NCI-H2196 (cell line): Measurements from ENCODE around the gene FERMT2.
"Not testable (repeated sequence)": the region's sequence is repeated elsewhere in the genome, so short reads cannot be mapped to it uniquely, and the experiment has no call there.

ENCODE experiments used
- DNase-seq: peaks from one replicate; lab custom pipeline; 2025; ENCODE audit not compliant: unreplicated experiment; lab: John Stamatoyannopoulos, UW

The FERMT2 gene

GRCh38 chr14:52868911-52869618 is 81.8 kb downstream of the FERMT2 start:
- no peak for DNase-seq

DNA sequence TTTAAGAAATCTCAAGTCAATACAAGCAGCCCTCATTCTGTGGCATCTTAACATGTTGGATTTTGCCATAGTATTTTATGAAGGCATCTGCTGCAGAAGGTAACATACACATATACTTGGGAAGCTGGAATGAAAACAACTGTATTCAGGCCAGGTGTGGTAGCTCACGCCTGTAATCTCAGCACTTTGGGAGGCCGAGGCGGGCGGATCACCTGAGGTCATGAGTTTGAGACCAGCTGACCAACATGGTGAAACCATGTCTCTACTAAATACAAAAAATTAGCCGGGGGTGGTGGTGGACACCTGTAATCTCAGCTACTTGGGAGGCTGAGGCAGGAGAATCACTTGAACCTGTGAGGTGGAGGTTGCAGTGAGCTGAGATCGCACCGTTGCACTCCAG is 86.0 kb downstream of the FERMT2 start:
- not testable (repeated sequence) for DNase-seq

GRCh38 chr14:52863334-52863700 is 87.5 kb downstream of the FERMT2 start:
- DNase-seq, result no peak

DNA sequence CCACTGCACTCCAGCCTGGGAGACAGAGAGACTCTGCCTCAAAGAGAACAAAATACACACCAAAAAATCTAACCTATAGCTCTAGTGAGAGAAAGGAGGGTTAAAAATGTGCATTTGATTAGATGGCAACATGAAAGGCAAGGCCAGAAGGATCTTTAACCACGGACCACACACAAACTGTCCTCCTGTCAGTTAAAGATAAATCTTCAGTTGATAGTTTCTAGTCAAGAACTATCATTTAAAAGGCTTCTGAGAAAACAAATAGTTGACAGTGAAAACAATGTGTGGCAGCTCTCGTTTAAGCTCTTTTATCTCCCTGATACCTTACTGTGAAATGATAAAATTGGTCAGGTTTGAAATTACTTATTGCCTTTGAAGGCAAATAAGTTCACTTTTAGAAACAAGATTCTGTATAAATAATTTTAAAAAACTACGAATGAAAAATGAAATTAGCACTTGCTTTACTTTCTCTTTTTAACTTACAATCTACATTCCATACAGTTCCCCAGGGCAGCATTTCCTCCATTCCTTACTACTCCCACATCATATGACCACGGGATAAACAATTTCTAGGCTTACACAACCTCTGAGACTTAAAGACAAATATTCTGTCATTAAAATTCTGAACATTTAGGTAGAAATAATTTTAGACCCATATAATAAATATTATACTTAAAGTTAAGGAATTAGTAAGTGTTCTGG is 88.1 kb downstream of the FERMT2 start:
- DNase-seq, result no peak

DNA sequence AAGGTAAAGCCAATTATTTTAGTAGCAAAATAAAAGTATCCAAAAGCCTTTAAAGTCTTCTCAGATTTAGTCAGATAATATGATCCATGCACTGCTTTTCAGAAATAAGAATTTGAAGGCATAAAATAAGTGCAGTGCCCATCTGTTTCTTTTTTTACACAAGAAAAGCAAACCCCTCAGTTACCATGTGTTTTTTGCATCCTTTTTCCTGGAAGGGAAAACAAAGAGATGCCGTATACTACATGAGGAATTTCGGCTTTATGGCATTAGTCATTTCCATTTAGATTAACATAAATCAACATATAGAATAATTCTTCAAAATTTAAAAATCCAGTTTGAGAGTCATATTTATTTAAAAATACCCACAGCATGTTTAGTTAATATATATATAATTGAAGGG is 89.4 kb downstream of the FERMT2 start:
- DNase-seq, result no peak

GRCh38 chr14:52860910-52861309 is 89.9 kb downstream of the FERMT2 start:
- DNase-seq, result no peak

GRCh38 chr14:52860209-52860608 is 90.6 kb downstream of the FERMT2 start:
- DNase-seq, result no peak

- DNase-seq, result no peak
Measured at GRCh38 chr14:52856139-52856538, 94.7 kb downstream of the FERMT2 start.

DNA sequence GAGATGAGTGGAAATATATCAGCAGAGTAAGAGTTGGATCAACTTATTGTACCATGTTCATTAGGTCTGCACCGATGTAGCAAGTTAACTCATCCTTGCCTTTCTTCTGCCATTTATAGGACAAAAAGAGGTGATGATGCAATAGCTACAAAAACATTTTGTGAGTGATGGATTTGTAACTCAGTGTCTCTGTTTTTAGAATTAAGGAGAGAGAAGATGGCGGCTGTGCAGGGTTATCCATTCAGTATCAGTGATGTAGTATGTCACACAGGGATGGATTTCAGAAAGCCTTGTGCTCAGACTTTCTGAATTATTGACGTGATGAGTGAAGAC is 97.4 kb downstream of the FERMT2 start:
- no peak for DNase-seq

GRCh38 chr14:52852810-52853521 is 97.9 kb downstream of the FERMT2 start:
- no peak for DNase-seq

DNA sequence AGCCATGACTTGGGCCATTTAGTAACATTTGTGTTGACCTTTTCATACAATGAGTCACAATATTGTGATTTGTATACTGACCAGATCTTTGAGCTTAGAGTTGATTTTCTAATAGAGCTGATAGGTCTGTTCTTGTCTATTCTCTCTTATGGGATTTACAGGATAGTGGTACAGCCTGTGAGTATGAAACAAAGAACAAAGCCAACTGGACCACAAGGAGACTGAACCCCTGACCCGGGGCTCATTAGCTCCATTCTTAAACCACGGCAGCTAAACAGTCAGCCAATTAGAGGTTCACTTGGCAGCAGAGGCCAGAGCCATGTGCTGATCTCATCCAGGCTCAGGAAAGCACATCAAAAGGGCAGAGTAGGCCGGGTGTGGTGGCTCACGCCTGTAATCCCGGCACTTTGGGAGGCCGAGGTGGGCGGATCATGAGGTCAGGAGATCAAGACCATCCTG is 100.4 kb downstream of the FERMT2 start:
- DNase-seq, result no peak

- no peak for DNase-seq
Measured at GRCh38 chr14:52848626-52849025, 102.2 kb downstream of the FERMT2 start.

DNA sequence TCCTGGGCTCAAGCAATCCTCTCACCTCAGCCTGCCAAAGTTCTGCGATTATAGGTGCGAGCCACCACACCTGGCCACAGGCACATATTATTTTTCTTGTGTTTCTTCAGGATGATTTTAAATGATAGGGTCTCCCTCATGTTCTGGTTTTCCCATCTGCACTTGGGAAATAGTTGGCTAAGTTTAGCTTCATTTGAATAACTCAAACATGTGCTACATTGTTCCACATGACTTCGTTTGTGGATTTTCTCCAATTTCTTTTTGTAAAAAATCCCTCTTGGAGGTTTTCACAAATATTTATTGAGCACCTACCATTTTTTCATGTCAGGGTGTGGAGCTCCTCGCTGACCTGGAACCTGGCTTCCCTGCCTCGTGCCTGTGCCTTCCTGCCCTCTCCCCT is 104.3 kb downstream of the FERMT2 start:
- no peak for DNase-seq

DNA sequence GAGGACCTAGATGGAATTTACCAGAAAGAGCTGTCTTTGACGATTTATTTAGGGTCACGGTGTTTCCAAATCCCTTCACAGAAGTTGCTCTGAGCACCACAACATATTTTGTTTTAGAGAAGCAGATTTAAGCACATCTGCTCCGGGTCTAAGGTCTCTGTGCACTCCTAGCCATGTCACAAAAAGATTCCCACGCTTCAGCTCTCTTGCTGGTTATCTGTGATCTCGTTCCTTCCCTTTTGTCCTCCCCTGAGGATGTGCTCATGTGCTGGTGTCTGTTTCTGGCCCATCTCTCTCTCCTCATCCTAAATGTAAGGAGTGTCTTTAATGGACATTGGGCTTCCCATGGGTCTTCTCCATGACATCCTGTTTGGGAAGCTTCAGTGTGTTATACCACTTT is 105.8 kb downstream of the FERMT2 start:
- DNase-seq, result no peak

- DNase-seq, result no peak
Measured at GRCh38 chr14:52844262-52845060, 106.4 kb downstream of the FERMT2 start.

DNA sequence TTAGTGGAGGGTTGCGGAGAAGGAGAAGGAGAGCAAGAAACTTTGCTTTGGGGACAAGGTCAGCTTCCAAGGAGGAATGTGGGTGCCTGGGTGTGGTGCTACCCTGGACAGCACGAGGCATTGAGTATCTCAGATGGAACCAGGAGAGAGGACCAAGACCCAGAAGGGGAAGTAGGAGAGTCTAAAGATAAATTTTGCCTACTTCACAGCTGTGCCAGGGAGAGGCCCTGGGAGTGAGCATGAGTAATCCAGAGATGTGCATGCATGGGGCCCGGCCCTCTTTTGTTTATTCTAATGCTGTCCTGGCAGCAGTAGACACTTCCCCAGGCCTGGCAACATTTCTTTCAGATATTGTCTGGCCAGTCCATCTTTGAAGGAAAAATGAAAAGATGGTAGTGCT is 110.0 kb downstream of the FERMT2 start:
- DNase-seq, result no peak

GRCh38 chr14:52837451-52837850 is 113.4 kb downstream of the FERMT2 start:
- no peak for DNase-seq

- no peak for DNase-seq
Measured at GRCh38 chr14:52836063-52836462, 114.8 kb downstream of the FERMT2 start.

GRCh38 chr14:52835122-52835903 is 115.5 kb downstream of the FERMT2 start:
- DNase-seq, result peak; percentile 36

- no peak for DNase-seq
Measured at GRCh38 chr14:52834440-52834842, 116.4 kb downstream of the FERMT2 start.

DNA sequence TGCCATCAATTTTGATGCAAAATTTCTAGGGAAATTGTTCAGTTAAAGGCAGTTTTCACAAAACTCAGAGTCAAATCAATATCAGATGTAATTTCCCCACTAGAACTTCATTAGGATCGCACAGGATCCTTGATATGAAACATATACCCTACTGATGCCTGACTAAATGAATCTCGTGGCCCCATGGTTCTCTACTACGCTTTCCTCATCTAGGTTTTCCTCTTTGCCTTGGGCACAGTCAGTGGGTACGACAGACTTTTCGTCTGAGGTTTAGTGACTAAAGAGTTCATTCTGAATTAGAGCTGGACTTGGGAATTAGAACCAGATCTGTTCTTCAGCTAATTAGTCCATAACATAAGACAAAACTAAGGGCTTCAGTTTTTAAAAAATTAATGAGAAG is 117.0 kb downstream of the FERMT2 start:
- no peak for DNase-seq
